PFSK-1 (cell line): ENCODE results near the gene FMNL2.

Experiments
- FOXP2 ChIP-seq: optimal IDR thresholded peaks from 2 replicates; pipeline ENCODE3; 2011; ENCODE audit warnings: borderline replicate concordance, control low read depth, inconsistent platforms; ENCODE audit not compliant: insufficient read depth; ENCODE audit errors: extremely low read length, extremely low read depth
- POLR2AphosphoS5 ChIP-seq: IDR thresholded peaks from 2 replicates; pipeline ENCODE4 v1.6.1; 2012; ENCODE audit warnings: low read depth, mild to moderate bottlenecking, control low read depth, low read length, moderate library complexity
- REST ChIP-seq, 2 experiments: IDR thresholded peaks; 2 replicates each; pipeline versions ENCODE4 v1.6.1 to v1.8.0; 2011 to 2012; ENCODE audit warnings: low read depth in 2 of 2, low read length in 2 of 2, control low read depth in 1 of 2, inconsistent platforms in 1 of 2, mild to moderate bottlenecking in 1 of 2, moderate library complexity in 1 of 2; ENCODE audit not compliant: insufficient read depth in 1 of 2
- SIN3A ChIP-seq: IDR thresholded peaks from 2 replicates; pipeline ENCODE4 v1.6.1; 2012; ENCODE audit warnings: mild to moderate bottlenecking, low read length, moderate library complexity, borderline replicate concordance; ENCODE audit not compliant: insufficient read depth
- TAF1 ChIP-seq: IDR thresholded peaks from 2 replicates; pipeline ENCODE4 v1.6.1; 2012; ENCODE audit warnings: low read length, control low read depth, borderline replicate concordance; ENCODE audit not compliant: insufficient read depth

FMNL2 gene

GRCh38 chr2:152328013-152328412 lies 7.0 kb upstream of the FMNL2 start:
- no peak for TF ChIP-seq REST (IDR thresholded peaks at IDR 0.05; ENCODE audit: insufficient read depth in 1 of 2, low read depth in 2 of 2, low read length in 2 of 2)
- TF ChIP-seq TAF1 = no peak
- TF ChIP-seq POLR2AphosphoS5 = no peak
- TF ChIP-seq SIN3A = no peak
- TF ChIP-seq FOXP2 = no peak

- TF ChIP-seq FOXP2 (no peak), SIN3A (no peak), TAF1 (no peak), REST (IDR thresholded peaks at IDR 0.05; ENCODE audit: insufficient read depth in 1 of 2, low read depth in 2 of 2, low read length in 2 of 2) (no peak), POLR2AphosphoS5 (no peak)
These were observed 4.6 kb upstream of the FMNL2 start for GRCh38 chr2:152330235-152330866.

- no peak for TF ChIP-seq SIN3A
- TF ChIP-seq REST (IDR thresholded peaks at IDR 0.05; ENCODE audit: insufficient read depth in 1 of 2, low read depth in 2 of 2, low read length in 2 of 2) = no peak
- TF ChIP-seq POLR2AphosphoS5 = no peak
- no peak for TF ChIP-seq FOXP2
- TF ChIP-seq TAF1 = no peak
These were observed 316 bp upstream of the FMNL2 start for GRCh38 chr2:152334701-152335015.

- no peak for TF ChIP-seq POLR2AphosphoS5
- TF ChIP-seq TAF1 = no peak
- TF ChIP-seq FOXP2 = no peak
- TF ChIP-seq REST (IDR thresholded peaks at IDR 0.05; ENCODE audit: insufficient read depth in 1 of 2, low read depth in 2 of 2, low read length in 2 of 2) = no peak
- no peak for TF ChIP-seq SIN3A
These were observed 748 bp downstream of the FMNL2 start for GRCh38 chr2:152335726-152336118.

GRCh38 chr2:152336119-152336853 lies 1.3 kb downstream of the FMNL2 start:
- TF ChIP-seq REST (IDR thresholded peaks at IDR 0.05; ENCODE audit: insufficient read depth in 1 of 2, low read depth in 2 of 2, low read length in 2 of 2) (no peak), SIN3A (no peak), POLR2AphosphoS5 (no peak), TAF1 (no peak), FOXP2 (no peak)
